ENCODE data around the gene ROBO2.

Gene ROBO2

GRCh38 chr3:77040926-77041722 is 1.2 kb downstream of the ROBO2 start:
- H3K27ac ChIP-seq: no peak overlapping the region

GRCh38 chr3:77041811-77042210 is 1.9 kb downstream of the ROBO2 start:
- no peak overlapping the region for H3K27ac ChIP-seq
- no peak for TF ChIP-seq ZFX (IDR thresholded peaks at IDR 0.05; ENCODE audit: borderline replicate concordance)
- TF ChIP-seq, protein P1, sequence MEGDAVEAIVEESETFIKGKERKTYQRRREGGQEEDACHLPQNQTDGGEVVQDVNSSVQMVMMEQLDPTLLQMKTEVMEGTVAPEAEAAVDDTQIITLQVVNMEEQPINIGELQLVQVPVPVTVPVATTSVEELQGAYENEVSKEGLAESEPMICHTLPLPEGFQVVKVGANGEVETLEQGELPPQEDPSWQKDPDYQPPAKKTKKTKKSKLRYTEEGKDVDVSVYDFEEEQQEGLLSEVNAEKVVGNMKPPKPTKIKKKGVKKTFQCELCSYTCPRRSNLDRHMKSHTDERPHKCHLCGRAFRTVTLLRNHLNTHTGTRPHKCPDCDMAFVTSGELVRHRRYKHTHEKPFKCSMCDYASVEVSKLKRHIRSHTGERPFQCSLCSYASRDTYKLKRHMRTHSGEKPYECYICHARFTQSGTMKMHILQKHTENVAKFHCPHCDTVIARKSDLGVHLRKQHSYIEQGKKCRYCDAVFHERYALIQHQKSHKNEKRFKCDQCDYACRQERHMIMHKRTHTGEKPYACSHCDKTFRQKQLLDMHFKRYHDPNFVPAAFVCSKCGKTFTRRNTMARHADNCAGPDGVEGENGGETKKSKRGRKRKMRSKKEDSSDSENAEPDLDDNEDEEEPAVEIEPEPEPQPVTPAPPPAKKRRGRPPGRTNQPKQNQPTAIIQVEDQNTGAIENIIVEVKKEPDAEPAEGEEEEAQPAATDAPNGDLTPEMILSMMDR (IDR thresholded peaks at IDR 0.05): no peak

More at GRCh38 chr3:77040926-77041722, 1.2 kb downstream of the ROBO2 start:
- TF ChIP-seq, protein P1 (IDR thresholded peaks at IDR 0.05): no peak
- no peak for TF ChIP-seq ZFX (IDR thresholded peaks at IDR 0.05; ENCODE audit: borderline replicate concordance)

DNA sequence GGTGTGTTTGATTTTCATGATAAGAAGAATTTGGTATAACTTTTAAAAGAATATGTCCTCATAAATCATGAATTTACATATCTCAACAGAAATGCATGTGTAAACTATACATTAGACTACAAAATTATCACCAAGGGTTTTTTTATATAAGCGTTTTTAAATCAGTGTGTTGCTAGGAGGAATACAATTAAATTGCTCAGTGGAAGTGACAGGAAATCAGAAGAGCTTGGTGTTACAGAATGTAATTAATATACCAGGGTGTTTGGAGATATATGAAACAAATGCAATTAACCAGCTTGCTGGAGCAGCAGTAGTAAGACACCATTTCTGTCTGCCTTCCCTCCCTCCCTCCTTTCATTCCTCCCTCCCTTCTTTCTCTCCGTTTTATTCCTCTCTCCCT is 2.4 kb downstream of the ROBO2 start:
- H3K27ac ChIP-seq: no peak overlapping the region
- TF ChIP-seq ZFX (IDR thresholded peaks at IDR 0.05; ENCODE audit: borderline replicate concordance): no peak
- TF ChIP-seq, protein P1 (IDR thresholded peaks at IDR 0.05): no peak

DNA sequence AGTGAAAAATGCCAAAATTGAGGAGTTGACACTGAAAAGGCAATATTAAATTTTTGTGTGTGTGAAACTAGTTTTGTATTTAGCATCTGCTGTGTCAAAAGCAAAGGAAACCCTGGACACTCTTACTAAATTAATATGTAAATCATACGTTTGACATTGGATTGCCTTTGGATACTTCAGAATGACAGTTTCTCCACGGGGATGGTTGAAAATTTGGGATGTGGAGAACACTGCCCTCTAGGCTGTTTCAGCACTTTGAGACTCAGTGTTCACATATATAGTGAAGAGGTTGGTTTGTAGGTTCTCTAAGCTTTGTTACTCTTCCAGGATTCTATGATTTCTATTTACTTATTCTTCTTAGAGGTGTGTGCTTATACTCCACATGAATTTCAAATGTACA is 3.0 kb downstream of the ROBO2 start:
- no peak for TF ChIP-seq ZFX (IDR thresholded peaks at IDR 0.05; ENCODE audit: borderline replicate concordance)
- TF ChIP-seq, protein P1 (IDR thresholded peaks at IDR 0.05): peak; percentile 63
- no peak overlapping the region for H3K27ac ChIP-seq

DNA sequence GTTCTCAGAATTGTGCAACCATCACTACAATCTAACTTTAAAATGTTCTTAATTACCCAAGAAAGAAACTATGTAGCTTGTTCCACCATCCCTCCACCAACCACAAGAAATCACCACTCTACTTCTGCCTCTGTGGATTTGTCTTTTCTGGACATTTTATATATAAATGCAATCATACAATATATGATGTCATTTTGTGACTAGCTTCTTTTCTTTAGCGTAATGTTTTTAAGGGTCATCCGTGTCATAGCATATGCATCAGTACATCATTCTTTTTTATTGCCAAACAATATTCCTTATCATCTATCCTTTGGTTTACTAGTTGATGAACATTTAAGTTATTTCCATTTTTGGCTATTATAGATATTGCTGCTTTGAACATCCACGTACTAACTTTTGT is 5.8 kb downstream of the ROBO2 start:
- H3K27ac ChIP-seq: no peak overlapping the region
- TF ChIP-seq, protein P1 (IDR thresholded peaks at IDR 0.05): no peak
- TF ChIP-seq ZFX (IDR thresholded peaks at IDR 0.05; ENCODE audit: borderline replicate concordance): no peak

GRCh38 chr3:77048186-77048585 is 8.3 kb downstream of the ROBO2 start:
- H3K27ac ChIP-seq: no peak overlapping the region
- TF ChIP-seq ZFX (IDR thresholded peaks at IDR 0.05; ENCODE audit: borderline replicate concordance): no peak

DNA sequence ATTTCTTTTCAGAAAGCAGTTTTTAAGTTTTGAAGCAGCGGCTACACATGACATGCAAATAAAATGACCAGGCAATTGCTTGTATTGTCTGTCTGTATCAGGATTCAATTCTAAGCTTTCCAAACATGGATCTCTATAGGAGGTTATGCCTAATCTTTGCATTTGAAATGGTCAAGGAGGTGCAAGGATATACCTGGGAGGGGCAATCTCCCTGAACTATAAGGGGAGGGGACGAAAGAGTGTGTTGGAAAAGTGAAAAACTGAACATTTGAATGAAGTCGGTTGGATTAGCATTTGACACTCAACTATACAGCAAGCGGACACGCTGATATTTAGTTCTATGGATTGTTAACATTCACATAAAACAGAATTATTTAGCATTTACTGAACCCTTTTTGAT is 11.7 kb downstream of the ROBO2 start:
- TF ChIP-seq, protein P1 (IDR thresholded peaks at IDR 0.05): no peak
- no peak for TF ChIP-seq ZFX (IDR thresholded peaks at IDR 0.05; ENCODE audit: borderline replicate concordance)
- no peak overlapping the region for H3K27ac ChIP-seq

All from 22Rv1 (cell line).